SJCRH30 (cell line): Measurements from ENCODE around the gene PLXNA3. TPM values are rescaled to one million over a fixed set of nuclear protein-coding genes. Genes with fewer than 3 reads are reported as not detected.

Experiments
- DNase-seq, 2 experiments: peaks; one replicate each; pipeline ENCODE4 v3.0.0-alpha.2; 2015 to 2020
- H3K27ac ChIP-seq: fragments of 250-450 bp; sonication (Bioruptor Pico); 2 replicates; pipeline ENCODE4 v1.5.1; 2020; ENCODE audit warnings: mild to moderate bottlenecking, moderate library complexity
- H3K27me3 ChIP-seq: fragments of 250-450 bp; sonication (Bioruptor Pico); 2 replicates; pipeline ENCODE4 v1.5.1; 2020; ENCODE audit warnings: mild to moderate bottlenecking, moderate library complexity
- H3K36me3 ChIP-seq: fragments of 250-450 bp; sonication (Bioruptor Pico); 2 replicates; pipeline ENCODE4 v1.5.1; 2020; ENCODE audit warnings: mild to moderate bottlenecking, moderate library complexity
- H3K4me1 ChIP-seq: fragments of 250-450 bp; sonication (Bioruptor Pico); 2 replicates; pipeline ENCODE4 v1.5.1; 2020; ENCODE audit warnings: mild to moderate bottlenecking, moderate library complexity
- H3K4me3 ChIP-seq: fragments of 250-450 bp; sonication (Bioruptor Pico); 2 replicates; pipeline ENCODE4 v1.5.1; 2020; ENCODE audit warnings: mild to moderate bottlenecking, moderate library complexity
- H3K9me3 ChIP-seq: fragments of 250-450 bp; sonication (Bioruptor Pico); replicated peaks from 2 replicates; pipeline ENCODE4 v1.5.1; 2020; ENCODE audit warnings: mild to moderate bottlenecking, moderate library complexity
- total RNA-seq: library from RNA; depleted of rRNA; stranded (reverse); fragments of >200 nt; shearing (Covaris generic); gene quantifications from 2 replicates; pipeline ENCODE4 v1.2.3, GENCODE V29; 2014

Gene PLXNA3
- total RNA-seq, 1 experiment from 2014 or later = 12.8 TPM

DNA sequence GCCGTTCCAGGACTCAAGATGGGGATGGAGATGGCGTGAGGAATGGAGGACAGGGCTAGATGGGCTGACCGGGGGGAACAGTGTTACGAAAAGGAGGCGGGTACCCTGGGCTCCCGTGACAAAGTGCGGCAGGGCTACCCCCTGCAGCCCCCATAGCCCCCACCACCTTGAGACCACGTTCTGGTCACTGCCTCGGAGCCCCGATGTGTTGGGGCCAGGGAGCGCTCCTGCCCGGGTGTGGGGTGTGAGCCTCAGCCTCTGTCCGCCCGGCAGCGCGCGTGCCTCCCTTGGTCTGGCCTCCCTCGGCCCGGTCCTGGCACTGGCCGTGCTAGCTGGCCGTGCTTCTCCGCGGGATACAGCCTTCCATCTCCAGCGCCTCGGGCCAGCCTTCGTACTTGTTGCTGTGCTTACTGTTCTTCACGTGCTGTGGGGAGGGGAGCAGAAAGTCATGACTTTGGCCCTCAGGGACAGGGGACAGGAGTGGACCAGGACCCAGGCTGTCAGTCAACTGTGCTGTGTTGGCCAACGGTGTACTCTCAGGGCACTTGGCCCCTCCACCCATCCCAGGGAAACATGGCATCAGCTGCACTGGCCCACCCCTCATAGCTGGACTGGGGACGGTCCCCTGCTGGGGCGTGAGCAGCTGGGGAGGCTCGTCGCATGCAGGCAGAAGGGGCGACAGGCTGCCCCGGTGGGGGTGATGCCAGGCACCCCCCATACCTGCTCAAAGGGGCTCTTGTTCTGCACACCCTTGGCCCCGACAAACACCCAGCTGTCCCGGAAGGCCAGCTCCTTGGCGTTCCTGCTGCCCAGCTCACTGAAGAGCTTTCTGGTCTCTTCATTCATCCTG is 48.6 kb downstream of the PLXNA3 start:
- Histone ChIP-seq H3K27ac (no peak overlapping the region), H3K36me3 (no peaks in the 10 kb centered on the region), H3K27me3 (no peaks in the 10 kb centered on the region), H3K4me1 (no peaks in the 10 kb centered on the region), H3K4me3 (no peak overlapping the region), H3K9me3 (no peaks in the 10 kb centered on the region)
- DNase-seq = no peak

DNA sequence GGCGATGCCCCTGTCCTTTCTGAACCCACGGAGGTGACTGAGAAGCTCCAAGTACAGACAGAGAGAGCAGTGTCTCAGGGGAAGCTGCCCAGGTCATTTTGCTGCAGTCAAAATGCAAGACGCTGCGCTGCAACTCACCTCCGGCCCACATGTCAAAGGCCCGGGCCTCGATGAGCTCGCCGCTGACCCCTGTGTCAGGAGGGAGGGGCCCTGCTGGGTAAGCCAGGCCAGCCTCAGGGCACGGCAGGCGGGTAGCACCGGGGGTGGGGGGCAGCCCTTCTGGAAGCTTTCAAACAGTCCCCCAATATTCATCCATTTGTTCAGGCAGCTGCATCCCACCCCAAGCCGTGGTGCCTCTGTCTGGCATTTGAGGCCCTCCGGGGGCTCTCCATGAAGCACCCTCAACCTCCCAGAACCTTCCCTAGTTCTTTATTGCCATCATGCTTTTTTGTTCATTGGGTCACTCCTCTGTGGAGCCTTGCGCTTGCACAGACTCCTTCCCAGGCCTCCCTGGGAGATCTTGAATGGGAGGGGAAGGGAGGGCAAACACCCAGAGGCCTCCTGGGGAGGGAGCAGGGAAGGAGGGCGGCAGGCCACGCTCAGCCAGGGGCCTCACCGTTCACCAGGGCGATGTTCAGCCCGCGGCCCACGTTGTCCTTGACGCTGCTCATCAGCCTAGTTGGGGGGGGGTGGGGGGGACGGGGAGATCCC is 49.7 kb downstream of the PLXNA3 start:
- DNase-seq = no peak
- Histone ChIP-seq H3K27ac (no peak overlapping the region), H3K4me1 (no peaks in the 10 kb centered on the region), H3K36me3 (no peaks in the 10 kb centered on the region), H3K27me3 (no peaks in the 10 kb centered on the region), H3K9me3 (no peaks in the 10 kb centered on the region), H3K4me3 (no peak overlapping the region)

DNA sequence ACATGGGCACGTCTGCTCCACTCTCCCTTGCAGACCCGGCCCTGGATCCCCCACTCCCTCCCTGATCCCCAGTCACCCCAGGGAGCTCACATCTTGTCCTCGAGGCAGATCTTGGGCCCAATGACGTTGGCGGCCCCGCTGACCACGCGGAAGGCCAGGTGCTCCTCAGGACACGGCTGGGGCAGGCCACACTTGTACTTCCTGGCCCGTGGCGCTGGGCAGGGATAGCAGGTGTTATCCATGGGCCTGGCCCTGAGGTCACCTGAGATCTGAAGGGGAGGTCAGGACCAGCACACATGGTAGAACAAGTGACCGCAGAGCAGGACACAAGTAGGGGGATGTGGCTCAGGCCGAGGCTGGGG is 50.3 kb downstream of the PLXNA3 start:
- H3K36me3 ChIP-seq = no peaks in the 10 kb centered on the region
- H3K27ac ChIP-seq = no peak overlapping the region
- DNase-seq = no peak
- H3K4me1 ChIP-seq = no peaks in the 10 kb centered on the region
- no peak overlapping the region for H3K4me3 ChIP-seq
- no peaks in the 10 kb centered on the region for H3K27me3 ChIP-seq
- H3K9me3 ChIP-seq = no peaks in the 10 kb centered on the region

DNA sequence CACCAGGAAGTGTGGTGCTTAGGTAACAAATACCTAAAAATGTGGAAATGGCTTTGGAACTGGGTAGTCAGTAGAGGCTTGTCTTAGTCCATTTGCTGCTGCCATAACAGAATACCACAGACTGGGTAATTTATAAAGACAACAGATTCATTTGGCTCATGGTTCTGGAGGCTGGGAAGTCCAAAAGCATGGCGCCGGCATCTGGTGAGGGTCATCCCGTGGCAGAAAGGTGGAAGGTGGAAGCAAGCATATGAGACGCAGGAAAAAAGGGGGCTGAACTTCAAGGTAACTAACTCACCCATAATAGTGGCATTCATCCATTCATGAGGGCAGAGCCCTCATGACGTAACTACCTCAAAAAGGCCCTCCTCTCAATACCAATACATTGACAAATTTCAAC is 51.4 kb downstream of the PLXNA3 start:
- Histone ChIP-seq H3K36me3 (no peaks in the 10 kb centered on the region), H3K27ac (no peak overlapping the region), H3K9me3 (no peaks in the 10 kb centered on the region), H3K4me3 (no peak overlapping the region), H3K4me1 (no peaks in the 10 kb centered on the region), H3K27me3 (no peaks in the 10 kb centered on the region)
- no peak for DNase-seq

DNA sequence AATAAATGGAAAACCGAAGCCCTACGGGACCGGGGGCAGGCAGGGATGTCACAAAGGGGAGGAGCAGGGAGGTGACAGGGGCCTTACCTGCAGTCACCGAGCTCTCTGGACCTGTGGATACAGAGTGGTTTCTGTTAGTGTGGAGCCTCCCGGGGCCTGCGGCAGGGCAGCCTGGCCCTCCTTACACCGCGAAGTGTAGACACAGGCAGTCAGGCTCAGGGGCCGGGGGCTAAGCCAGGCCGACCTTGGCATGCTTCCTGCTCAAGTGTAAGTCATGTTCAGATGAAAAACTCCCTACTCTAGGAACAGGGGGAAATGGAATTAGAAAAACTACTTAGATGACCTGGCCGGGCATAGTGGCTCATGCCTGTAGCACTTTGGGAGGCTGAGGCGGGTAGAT is 53.7 kb downstream of the PLXNA3 start:
- Histone ChIP-seq H3K27me3 (no peaks in the 10 kb centered on the region), H3K27ac (no peak overlapping the region), H3K9me3 (no peaks in the 10 kb centered on the region), H3K36me3 (no peaks in the 10 kb centered on the region), H3K4me3 (no peak overlapping the region), H3K4me1 (no peaks in the 10 kb centered on the region)
- no peak for DNase-seq

DNA sequence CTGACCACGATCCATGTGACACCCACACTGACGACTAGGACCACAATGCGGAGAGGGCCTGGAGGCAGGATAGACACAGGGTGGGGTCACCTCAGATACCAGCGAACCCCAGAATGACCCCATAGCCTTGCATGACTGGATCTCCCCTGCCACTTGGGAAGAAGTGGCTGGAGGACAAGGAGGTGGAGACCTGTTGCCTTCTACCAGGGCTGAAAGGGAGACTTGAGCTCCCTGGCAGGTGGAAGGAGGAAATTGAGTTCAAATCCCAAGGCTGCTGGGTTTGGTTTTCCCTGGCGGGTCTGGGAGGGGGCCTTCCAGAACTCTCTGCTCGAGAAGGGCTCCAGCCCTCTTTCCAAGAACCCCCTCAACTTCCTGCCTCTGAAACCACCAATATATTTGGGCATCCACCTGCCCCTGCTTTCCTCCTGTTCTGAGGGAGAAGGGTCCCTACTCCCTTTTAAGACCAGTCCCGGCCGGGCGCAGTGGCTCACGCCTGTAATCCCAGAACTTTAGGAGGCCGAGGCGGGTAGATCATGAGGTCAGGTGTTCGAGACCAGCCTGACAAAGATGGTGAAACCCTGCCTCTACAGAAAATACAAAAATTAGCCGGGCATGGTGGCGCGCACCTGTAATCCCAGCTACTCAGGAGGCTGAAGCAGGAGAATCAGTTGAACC is 54.9 kb downstream of the PLXNA3 start:
- no peak for DNase-seq
- Histone ChIP-seq H3K36me3 (no peaks in the 10 kb centered on the region), H3K9me3 (no peaks in the 10 kb centered on the region), H3K27me3 (no peaks in the 10 kb centered on the region), H3K4me1 (no peaks in the 10 kb centered on the region), H3K4me3 (no peak overlapping the region), H3K27ac (no peak overlapping the region)

DNA sequence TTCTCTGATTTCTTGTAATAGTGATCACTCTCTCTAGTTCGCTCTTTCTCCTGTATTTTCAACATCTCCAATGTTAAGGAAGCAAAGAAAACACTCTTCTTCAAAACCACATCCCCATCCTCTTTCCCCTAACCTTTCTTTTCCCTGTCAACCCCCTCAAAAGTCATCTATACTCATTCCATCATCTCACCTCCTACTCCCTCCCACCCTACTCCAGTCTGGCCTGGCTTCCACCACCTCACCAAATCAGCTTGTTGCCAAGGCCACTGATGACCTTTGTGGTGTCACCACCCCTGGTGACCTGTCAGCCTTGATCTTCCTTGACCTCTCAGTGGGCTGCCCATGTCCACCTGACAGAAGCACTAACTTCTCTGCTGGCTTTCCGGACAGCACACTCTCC is 55.6 kb downstream of the PLXNA3 start:
- DNase-seq = no peak
- H3K27me3 ChIP-seq = no peaks in the 10 kb centered on the region
- no peaks in the 10 kb centered on the region for H3K36me3 ChIP-seq
- H3K4me1 ChIP-seq = no peaks in the 10 kb centered on the region
- H3K27ac ChIP-seq = no peak overlapping the region
- H3K4me3 ChIP-seq = no peak overlapping the region
- no peaks in the 10 kb centered on the region for H3K9me3 ChIP-seq

DNA sequence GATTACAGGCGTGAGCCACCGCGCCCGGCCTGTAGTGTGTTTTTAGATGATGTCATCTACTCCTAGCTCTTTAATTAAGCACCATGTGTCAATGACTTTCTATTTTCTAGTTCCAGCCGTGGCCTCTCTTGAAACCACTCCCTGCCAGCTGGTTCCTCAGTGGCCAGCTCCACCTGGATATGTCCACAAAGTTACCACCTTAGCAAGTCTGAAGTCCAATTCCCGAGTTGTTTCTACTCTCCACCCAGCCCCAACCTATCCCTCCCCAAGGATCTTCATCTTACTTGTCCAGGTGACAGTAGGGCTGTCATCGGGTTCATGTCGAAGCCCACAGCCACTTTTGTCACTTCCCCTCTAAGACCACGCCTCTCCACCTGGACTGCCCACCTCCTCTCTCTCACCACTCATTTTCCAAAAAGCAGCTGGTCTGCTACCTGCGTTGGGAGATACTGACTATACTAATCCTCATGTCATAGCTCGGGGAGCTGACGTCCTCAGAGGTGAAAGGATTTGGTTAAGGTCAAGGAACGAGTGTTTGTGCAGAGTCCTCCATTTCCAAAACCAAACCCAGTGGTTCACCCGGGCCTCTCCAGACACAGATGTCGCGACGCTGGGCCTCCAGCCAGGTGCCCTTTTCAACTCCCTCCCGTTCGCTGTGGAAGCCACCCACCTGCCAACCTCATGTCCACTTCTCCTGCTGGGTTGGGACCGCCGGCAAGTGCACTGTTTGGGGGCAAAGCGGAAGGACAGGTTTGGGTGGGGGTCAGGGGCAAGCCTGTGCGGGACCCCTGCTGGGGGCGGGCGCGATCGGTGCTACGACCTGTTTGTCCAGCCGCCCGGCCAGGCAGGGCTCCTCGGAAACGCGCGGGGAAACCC is 57.2 kb downstream of the PLXNA3 start:
- no peak for DNase-seq
- no peaks in the 10 kb centered on the region for H3K9me3 ChIP-seq
- peak overlapping the region; percentile 78 for H3K27ac ChIP-seq
- peak overlapping the region; percentile 94 for H3K4me3 ChIP-seq
- H3K36me3 ChIP-seq = no peaks in the 10 kb centered on the region
- H3K27me3 ChIP-seq = no peaks in the 10 kb centered on the region
- H3K4me1 ChIP-seq = no peaks in the 10 kb centered on the region

DNA sequence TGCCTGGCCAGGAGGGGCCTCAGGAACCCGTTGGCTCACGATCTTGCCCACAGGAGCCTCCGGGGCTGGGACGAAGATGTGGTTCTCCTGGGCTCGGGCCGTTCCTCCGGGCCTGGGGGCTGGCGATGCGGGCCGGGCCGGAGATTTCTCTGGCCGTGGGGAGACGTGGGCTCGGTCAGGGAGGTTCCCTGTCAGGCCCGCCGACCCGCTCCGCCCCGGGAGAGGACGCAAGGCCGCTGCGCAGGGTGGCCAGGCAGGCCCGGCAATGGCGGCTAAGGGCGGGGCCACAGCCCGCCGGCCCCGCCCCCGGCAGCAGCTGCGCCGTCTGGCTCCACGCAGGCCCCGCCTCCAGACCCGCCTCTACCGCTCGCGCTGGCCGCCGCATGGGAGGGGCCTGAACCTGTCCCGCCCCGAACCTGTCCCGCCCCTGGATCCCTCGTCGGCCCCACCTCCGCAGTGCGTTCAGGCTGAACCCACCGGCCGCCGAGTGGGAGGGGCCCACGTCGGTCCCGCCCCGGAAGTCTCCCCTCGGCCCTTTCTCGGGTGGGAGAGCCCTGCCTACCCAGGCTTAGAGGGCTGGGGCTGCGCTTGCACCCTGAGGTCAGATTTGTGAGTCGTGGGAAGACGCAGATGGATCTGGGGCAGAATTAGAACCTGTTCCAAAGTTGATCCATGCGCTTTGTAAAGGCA is 58.0 kb downstream of the PLXNA3 start, which contains the start of gene FAM3A:
Gene FAM3A (minus strand): TSS at position 267 of the 690 bp plus-strand sequence. CDS start 460 bp downstream, outside the sequence.
- Histone ChIP-seq H3K9me3 (no peaks in the 10 kb centered on the region), H3K4me3 (peak within 1 kb of the TSS; percentile 94), H3K27ac (peak within 1 kb of the TSS; percentile 78), H3K27me3 (no peaks in the 10 kb centered on the region), H3K4me1 (no peaks in the 10 kb centered on the region), H3K36me3 (no peaks in the 10 kb centered on the region)
- peak; percentile 89 to 92 for DNase-seq

DNA sequence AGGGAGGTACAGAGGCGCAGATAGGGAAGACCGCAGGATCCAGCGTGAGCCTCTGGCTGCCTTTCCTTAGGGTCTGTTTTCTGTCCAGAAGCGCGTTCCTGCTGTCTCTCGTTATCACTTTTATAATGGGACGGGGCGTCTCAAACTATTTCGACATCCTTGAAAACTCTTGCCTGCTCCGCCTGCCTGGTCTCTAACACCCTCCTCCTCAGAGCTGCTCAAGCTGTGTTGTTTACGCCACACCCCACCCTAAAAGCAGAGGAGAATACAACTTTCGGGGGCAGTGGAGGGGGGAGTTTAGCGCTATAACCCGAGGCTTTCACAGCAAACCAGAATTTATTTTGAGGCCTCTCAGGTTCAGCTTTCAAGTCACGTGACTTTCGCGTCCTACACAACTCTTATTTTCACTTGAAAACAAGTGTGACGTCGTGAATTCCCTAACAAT is 58.6 kb downstream of the PLXNA3 start:
- Histone ChIP-seq H3K27me3 (no peaks in the 10 kb centered on the region), H3K9me3 (no peaks in the 10 kb centered on the region), H3K4me3 (peak overlapping the region; percentile 94), H3K27ac (peak overlapping the region; percentile 25; the same call in 1 of the 2 replicates), H3K4me1 (no peaks in the 10 kb centered on the region), H3K36me3 (no peaks in the 10 kb centered on the region)
- peak in 1 of 2 experiments; percentile 34 for DNase-seq

DNA sequence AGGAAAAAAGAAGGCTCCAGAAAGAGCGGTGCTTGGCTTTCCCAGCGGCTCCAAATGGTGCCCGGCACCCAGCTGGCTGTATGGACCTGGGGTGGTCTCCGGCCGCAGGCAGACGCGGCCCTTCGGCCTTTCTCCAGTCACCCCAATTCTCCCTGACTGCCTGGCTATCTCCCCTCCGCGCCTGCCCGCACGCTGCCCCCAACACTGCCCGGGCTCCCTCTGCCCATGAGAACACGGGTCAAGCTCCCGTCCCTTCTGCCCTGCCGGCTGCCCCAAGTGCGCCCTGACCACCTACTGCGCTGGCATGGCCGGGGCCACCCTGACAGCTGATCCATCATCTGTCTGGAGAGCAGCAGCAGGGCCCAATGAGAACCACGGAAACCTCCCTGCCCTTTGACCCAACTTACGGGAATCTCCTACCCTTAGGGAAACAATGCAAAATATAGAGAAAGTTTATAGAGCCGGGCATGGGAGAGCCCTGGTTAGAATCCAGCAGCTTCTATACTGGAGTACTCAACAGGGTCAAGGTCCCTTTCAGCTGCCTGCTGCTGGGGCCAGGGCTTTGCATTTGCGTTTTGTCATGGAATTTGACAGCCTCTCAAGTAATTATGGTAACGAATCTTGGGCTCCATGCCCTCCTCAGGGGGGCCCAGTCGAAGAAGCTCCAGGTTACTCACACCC is 59.2 kb downstream of the PLXNA3 start:
- Histone ChIP-seq H3K4me3 (peak overlapping the region; percentile 94), H3K27ac (peak overlapping the region; percentile 25; the same call in 1 of the 2 replicates), H3K27me3 (no peaks in the 10 kb centered on the region), H3K36me3 (no peaks in the 10 kb centered on the region), H3K9me3 (no peaks in the 10 kb centered on the region), H3K4me1 (no peaks in the 10 kb centered on the region)
- no peak for DNase-seq

DNA sequence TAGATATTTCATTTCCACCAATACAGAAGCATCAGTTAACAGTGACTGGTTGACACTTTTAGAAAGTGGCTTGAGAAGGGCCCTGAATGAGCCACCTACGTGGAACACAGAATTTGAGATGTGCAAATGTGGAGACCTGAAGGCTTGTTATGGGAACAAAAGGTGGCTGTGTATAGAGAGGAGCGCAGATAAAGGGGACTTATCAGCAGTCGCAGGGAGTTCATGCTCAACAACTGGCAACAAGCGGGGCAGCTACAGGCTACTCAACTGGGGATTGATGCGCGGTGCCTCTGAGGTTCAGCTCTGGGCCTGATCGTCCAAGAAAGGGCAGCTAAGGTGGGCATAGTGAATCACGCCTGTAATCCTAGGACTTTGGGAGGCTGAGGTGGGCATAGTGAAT is 61.3 kb downstream of the PLXNA3 start:
- H3K4me1 ChIP-seq = no peaks in the 10 kb centered on the region
- no peak overlapping the region for H3K27ac ChIP-seq
- no peak overlapping the region for H3K4me3 ChIP-seq
- no peak for DNase-seq
- H3K9me3 ChIP-seq = no peaks in the 10 kb centered on the region
- no peaks in the 10 kb centered on the region for H3K27me3 ChIP-seq
- H3K36me3 ChIP-seq = no peaks in the 10 kb centered on the region
